GM12891 (cell line): ENCODE measurements around the gene DIP2C.

Experiments
- DNase-seq: peaks from one replicate; pipeline ENCODE4 v3.0.0; 2011; ENCODE audit warnings: low spot score; ENCODE audit not compliant: insufficient read length
- FAIRE-seq: peaks from 2 replicates; lab custom pipeline; 2011; peaks lifted over from hg19 to GRCh38; lab: Jason Lieb, UNC
- PAX5 ChIP-seq: IDR thresholded peaks from 2 replicates; pipeline ENCODE4 v1.6.1; 2011; ENCODE audit warnings: low read length, moderate library complexity, mild to moderate bottlenecking; ENCODE audit not compliant: insufficient read depth, severe bottlenecking
- POLR2A ChIP-seq: IDR thresholded peaks from 2 replicates; pipeline ENCODE4 v1.6.1; 2011; ENCODE audit warnings: low read depth, low read length, control low read depth
- POLR2AphosphoS5 ChIP-seq: IDR thresholded peaks from 2 replicates; pipeline ENCODE4 v1.6.1; 2011; ENCODE audit warnings: low read depth, low read length, control low read depth
- POU2F2 ChIP-seq: IDR thresholded peaks from 2 replicates; pipeline ENCODE4 v1.6.1; 2011; ENCODE audit warnings: low read depth, mild to moderate bottlenecking, control low read depth, low read length, moderate library complexity
- SPI1 ChIP-seq: IDR thresholded peaks from 2 replicates; pipeline ENCODE4 v1.6.1; 2011; ENCODE audit warnings: low read depth, low read length, control low read depth
- TAF1 ChIP-seq: IDR thresholded peaks from 2 replicates; pipeline ENCODE4 v1.6.1; 2011; ENCODE audit warnings: low read depth, low read length, control low read depth

Gene DIP2C

GRCh38 chr10:493391-494148 is 195.9 kb downstream of the DIP2C start:
- DNase-seq (no peak), FAIRE-seq (no peak)
- TF ChIP-seq POU2F2 = no peak
- TF ChIP-seq SPI1 = no peak
- no peak for TF ChIP-seq POLR2A
- no peak for TF ChIP-seq POLR2AphosphoS5
- no peak for TF ChIP-seq TAF1
- TF ChIP-seq PAX5 = no peak

- FAIRE-seq (no peak), DNase-seq (no peak)
- TF ChIP-seq POLR2A (no peak), SPI1 (no peak), TAF1 (no peak), PAX5 (no peak), POLR2AphosphoS5 (no peak), POU2F2 (no peak)
These were observed 196.6 kb downstream of the DIP2C start for GRCh38 chr10:492836-493235.

GRCh38 chr10:491667-492424 is 197.6 kb downstream of the DIP2C start:
- DNase-seq = no peak
- no peak for FAIRE-seq
- TF ChIP-seq POU2F2 = no peak
- TF ChIP-seq PAX5 = no peak
- no peak for TF ChIP-seq TAF1
- TF ChIP-seq SPI1 = no peak
- TF ChIP-seq POLR2AphosphoS5 = no peak

- TF ChIP-seq TAF1 (no peak), POLR2AphosphoS5 (no peak), PAX5 (no peak), SPI1 (no peak), POU2F2 (no peak), POLR2A (no peak)
- no peak for DNase-seq
- FAIRE-seq = no peak
These were observed 198.4 kb downstream of the DIP2C start for GRCh38 chr10:490891-491571.

GRCh38 chr10:490256-490655 is 199.2 kb downstream of the DIP2C start:
- DNase-seq = no peak
- no peak for FAIRE-seq
- TF ChIP-seq POLR2A (no peak), PAX5 (no peak), TAF1 (no peak), POLR2AphosphoS5 (no peak), POU2F2 (no peak), SPI1 (no peak)

- TF ChIP-seq SPI1 (no peak), PAX5 (no peak)
- FAIRE-seq (no peak), DNase-seq (no peak)
These were observed 200.1 kb downstream of the DIP2C start for GRCh38 chr10:489330-489729.

DNA sequence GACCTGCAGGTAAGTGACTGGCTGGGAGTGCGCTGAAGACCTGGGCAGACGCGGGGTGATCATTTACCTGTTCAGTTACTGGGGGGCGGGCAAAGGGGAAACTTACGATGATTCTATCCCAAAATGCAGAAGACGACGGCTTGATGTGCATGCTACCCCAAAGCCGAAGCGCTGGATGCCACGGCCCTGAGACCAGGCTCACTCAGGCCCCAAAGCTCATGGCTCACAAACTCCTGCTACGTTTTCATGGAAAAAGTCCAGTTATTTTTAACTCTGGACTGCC is 200.6 kb downstream of the DIP2C start:
- TF ChIP-seq SPI1 = no peak
- no peak for TF ChIP-seq POU2F2
- no peak for TF ChIP-seq POLR2A
- no peak for TF ChIP-seq POLR2AphosphoS5
- TF ChIP-seq TAF1 = no peak
- no peak for TF ChIP-seq PAX5
- DNase-seq (no peak), FAIRE-seq (no peak)

GRCh38 chr10:488081-488932 is 201.2 kb downstream of the DIP2C start:
- TF ChIP-seq POU2F2 (no peak), PAX5 (no peak), POLR2A (no peak), SPI1 (no peak), TAF1 (no peak), POLR2AphosphoS5 (no peak)
- no peak for DNase-seq
- no peak for FAIRE-seq
